Fibroblast of lung (primary cell): ENCODE measurements around the gene DNAJB1. TPM values are rescaled to one million over a fixed set of nuclear protein-coding genes. Genes with fewer than 3 reads are reported as not detected.

Experiments used
- DNase-seq, 2 donors: peaks; one replicate each; pipeline versions ENCODE4 v3.0.0 to v3.0.0-alpha.2; 2010; ENCODE audit warnings: low read depth in 2 of 2
- H2AFZ ChIP-seq: 2 replicates; pipeline ENCODE4 v1.5.1; 2012; ENCODE audit warnings: low read length, control low read depth, inconsistent platforms
- H3K27ac ChIP-seq: 2 replicates; pipeline ENCODE4 v1.5.1; 2011; ENCODE audit warnings: low read length, control low read depth; ENCODE audit not compliant: insufficient read depth
- H3K27me3 ChIP-seq: 2 replicates; pipeline ENCODE4 v1.5.1; 2011; ENCODE audit warnings: mild to moderate bottlenecking, low read length; ENCODE audit not compliant: control insufficient read depth, insufficient read depth
- H3K36me3 ChIP-seq: 2 replicates; pipeline ENCODE4 v1.5.1; 2011; ENCODE audit warnings: low read length; ENCODE audit not compliant: control insufficient read depth, insufficient read depth
- H3K4me1 ChIP-seq: 2 replicates; pipeline ENCODE4 v1.5.1; 2011; ENCODE audit warnings: low read length; ENCODE audit not compliant: control insufficient read depth, insufficient read depth; ENCODE audit errors: extremely low read depth
- H3K4me2 ChIP-seq: 2 replicates; pipeline ENCODE4 v1.5.1; 2011; ENCODE audit warnings: low read length, control low read depth; ENCODE audit not compliant: insufficient read depth; ENCODE audit errors: extremely low read depth
- H3K4me3 ChIP-seq, 4 experiments: fragments of 200-600 bp in 1 of 4; sonication (generic) in 1 of 4; replicated peaks in 1 of 4; 2 replicates each; pipeline ENCODE4 v1.5.1; 2011 to 2016; ENCODE audit warnings: low read length in 4 of 4, low read depth in 3 of 4, mild to moderate bottlenecking in 3 of 4, control low read depth in 2 of 4, inconsistent platforms in 1 of 4, mixed read lengths in 1 of 4; ENCODE audit not compliant: insufficient read depth in 1 of 4; ENCODE audit errors: control extremely low read depth in 1 of 4
- H3K79me2 ChIP-seq: 2 replicates; pipeline ENCODE4 v1.5.1; 2012; ENCODE audit warnings: mild to moderate bottlenecking, low read length, inconsistent platforms; ENCODE audit not compliant: control insufficient read depth, insufficient read depth
- H3K9ac ChIP-seq: 2 replicates; pipeline ENCODE4 v1.5.1; 2011; ENCODE audit warnings: mild to moderate bottlenecking, low read length, control low read depth; ENCODE audit not compliant: insufficient read depth
- H3K9me3 ChIP-seq: 2 replicates; pipeline ENCODE4 v1.5.1; 2012; ENCODE audit warnings: low read depth, low read length; ENCODE audit not compliant: control insufficient read depth, insufficient read depth
- H4K20me1 ChIP-seq: 2 replicates; pipeline ENCODE4 v1.5.1; 2011; ENCODE audit warnings: low read length; ENCODE audit not compliant: control insufficient read depth, insufficient read depth; ENCODE audit errors: extremely low read depth
- CTCF ChIP-seq, 2 donors: IDR thresholded peaks in 1 of 2; conservative IDR thresholded peaks in 1 of 2; 1 replicate in 1 of 2; 2 replicates in 1 of 2; pipeline ENCODE4 v1.5.1; 2011 to 2012; ENCODE audit warnings: low read length in 2 of 2, control low read depth in 1 of 2, inconsistent platforms in 1 of 2, low read depth in 1 of 2, mild to moderate bottlenecking in 1 of 2
- EZH2 ChIP-seq: IDR thresholded peaks from 2 replicates; pipeline ENCODE4 v1.5.1; 2012; ENCODE audit warnings: low read length, control low read depth, mild to moderate bottlenecking; ENCODE audit errors: missing control alignments
- polyA plus RNA-seq, 2 donors: library from polyadenylated mRNA; depleted of rRNA in 1 of 2; stranded (reverse) in 1 of 2; unstranded in 1 of 2; fragments of >200 nt; gene quantifications; 2 replicates each; pipeline ENCODE4 v1.2.1, GENCODE V29; 2011 to 2012; ENCODE audit warnings: missing spikeins in 1 of 2
- total RNA-seq: library from RNA; depleted of rRNA; stranded (reverse); fragments of >200 nt; gene quantifications from 2 replicates; pipeline ENCODE4 v1.2.1, GENCODE V29; 2014

The DNAJB1 gene
- total and polyA plus RNA-seq, 2 donors (not counting 1 experiment from before 2014, with no cell fraction given) = 87.3 to 87.7 TPM

GRCh38 chr19:14474827-14475226 is 43.4 kb downstream of the DNAJB1 start:
- Histone ChIP-seq H3K4me1 (peaks cover 17% of the 10 kb centered on the region), H2AFZ (no peak overlapping the region), H3K79me2 (no peaks in the 10 kb centered on the region), H3K9ac (peak overlapping the region; percentile 46), H3K27ac (peak overlapping the region; percentile 44), H3K4me3 (peak overlapping the region; percentile 37 to 55 (median 46)), H3K36me3 (peaks cover 19% of the 10 kb centered on the region), H3K9me3 (no peaks in the 10 kb centered on the region), H3K27me3 (no peaks in the 10 kb centered on the region), H3K4me2 (peak overlapping the region; percentile 86), H4K20me1 (no peaks in the 10 kb centered on the region)
- TF ChIP-seq CTCF (conservative IDR thresholded peaks at IDR 0.05 in 1 of 2, IDR thresholded peaks at IDR 0.05 in 1 of 2; ENCODE audit: low read depth in 1 of 2, low read length in 2 of 2) (no peak), EZH2 (no peak)
- DNase-seq = no peak

DNA sequence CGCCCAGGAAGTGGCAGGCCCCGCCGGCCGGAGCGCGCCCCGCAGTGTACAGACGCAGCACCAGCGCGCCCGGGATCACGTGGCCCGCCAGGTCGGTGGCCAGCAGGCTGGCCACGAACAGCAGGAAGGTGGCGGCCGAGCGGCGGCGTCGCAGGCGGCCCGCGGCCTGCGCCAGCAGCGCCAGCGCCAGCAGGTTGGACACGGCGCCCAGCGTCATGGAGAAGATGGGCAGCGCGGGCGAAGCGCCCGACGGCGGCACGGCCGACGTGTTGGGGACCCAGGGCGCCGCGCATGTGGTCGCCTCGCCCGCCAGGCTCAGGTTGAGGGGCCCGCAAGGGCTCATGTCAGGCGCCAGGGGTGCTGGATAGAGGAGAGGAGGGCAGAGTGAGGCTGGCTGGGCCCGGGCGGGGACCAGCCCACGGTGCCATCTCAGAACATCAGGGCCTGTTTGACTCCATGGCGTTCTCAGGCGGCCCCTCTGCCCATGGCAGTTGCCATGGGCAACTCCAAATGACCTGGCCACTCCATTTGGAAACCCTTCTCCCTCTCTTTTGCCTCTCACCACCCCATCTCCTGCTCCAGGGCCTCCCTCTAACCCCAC is 44.1 kb downstream of the DNAJB1 start:
- Histone ChIP-seq H3K4me1 (peaks cover 17% of the 10 kb centered on the region), H3K9ac (no peak overlapping the region), H2AFZ (no peak overlapping the region), H3K27me3 (no peaks in the 10 kb centered on the region), H3K4me2 (no peak overlapping the region), H3K79me2 (no peaks in the 10 kb centered on the region), H3K27ac (no peak overlapping the region), H3K36me3 (peaks cover 17% of the 10 kb centered on the region), H3K4me3 (no peak overlapping the region), H3K9me3 (no peaks in the 10 kb centered on the region), H4K20me1 (no peaks in the 10 kb centered on the region)
- peak in 1 of 2 donors; percentile 32 for DNase-seq
- TF ChIP-seq CTCF (conservative IDR thresholded peaks at IDR 0.05 in 1 of 2, IDR thresholded peaks at IDR 0.05 in 1 of 2; ENCODE audit: low read depth in 1 of 2, low read length in 2 of 2) = no peak
- no peak for TF ChIP-seq EZH2

DNA sequence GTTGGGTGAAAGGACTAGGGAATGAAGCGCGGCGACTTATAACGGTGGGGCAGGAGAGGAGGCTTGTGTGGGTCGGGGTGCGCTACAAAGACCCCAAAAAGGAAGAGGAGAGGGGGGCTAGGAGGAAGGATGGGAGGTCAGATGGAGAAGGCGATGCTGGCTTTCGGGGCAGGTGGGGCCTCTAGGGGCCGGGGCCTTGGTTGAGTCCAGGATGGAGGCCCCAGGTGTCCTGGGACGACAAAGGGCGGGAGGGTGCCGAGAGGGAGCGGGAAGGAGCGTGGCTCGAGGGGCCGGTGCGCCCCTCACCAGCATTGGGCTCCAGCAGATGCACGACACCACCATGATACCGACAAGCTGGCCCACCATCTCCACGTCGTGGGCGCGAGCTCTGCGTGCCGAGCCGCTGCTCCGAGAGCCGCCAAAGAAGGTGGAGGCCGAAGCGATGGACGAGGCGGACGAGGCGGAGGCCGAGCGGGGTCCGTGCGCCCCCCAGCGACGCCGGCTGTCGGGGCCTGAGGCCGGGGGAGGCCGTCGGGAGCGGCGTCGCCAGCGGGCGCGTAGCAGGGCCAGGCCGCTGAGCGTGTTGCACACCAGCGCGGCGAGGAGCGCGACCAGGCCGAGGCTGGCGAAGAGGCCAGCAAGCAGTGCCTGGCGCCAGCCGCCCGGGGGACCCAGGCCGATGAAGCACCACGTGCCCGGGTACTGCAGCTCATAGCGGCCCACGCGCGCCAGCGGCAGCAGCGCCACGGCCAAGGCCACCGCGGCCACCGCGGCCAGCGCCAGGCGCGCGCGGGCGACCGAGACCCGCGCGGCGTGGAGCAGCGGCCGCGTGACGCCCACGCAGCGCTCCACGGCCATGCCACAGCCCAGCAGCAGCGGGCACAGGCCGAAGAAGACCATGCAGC is 44.9 kb downstream of the DNAJB1 start:
- no peaks in the 10 kb centered on the region for H3K79me2 ChIP-seq
- no peak overlapping the region for H3K9ac ChIP-seq
- H3K4me2 ChIP-seq = no peak overlapping the region
- H3K36me3 ChIP-seq = peaks cover 13% of the 10 kb centered on the region
- no peaks in the 10 kb centered on the region for H3K9me3 ChIP-seq
- no peaks in the 10 kb centered on the region for H4K20me1 ChIP-seq
- TF ChIP-seq CTCF (conservative IDR thresholded peaks at IDR 0.05 in 1 of 2, IDR thresholded peaks at IDR 0.05 in 1 of 2; ENCODE audit: low read depth in 1 of 2, low read length in 2 of 2) (no peak), EZH2 (no peak)
- no peak for DNase-seq
- no peak overlapping the region for H2AFZ ChIP-seq
- peaks cover 17% of the 10 kb centered on the region for H3K4me1 ChIP-seq
- no peak overlapping the region for H3K4me3 ChIP-seq
- H3K27me3 ChIP-seq = no peaks in the 10 kb centered on the region
- no peak overlapping the region for H3K27ac ChIP-seq
